ENCODE measurements around the gene GDF15. TPM values are rescaled to one million over a fixed set of nuclear protein-coding genes. Genes with fewer than 3 reads are reported as not detected.

GDF15 gene
- total and polyA plus RNA-seq, 2 experiments from 2014 or later = 12.6 to 19.8 TPM

GRCh38 chr19:18435842-18436670 lies 50.1 kb downstream of the GDF15 start:
- Mint-ChIP-seq H3K4me3 (peak overlapping the region; percentile 78), H3K36me3 (ENCODE audit: low read depth) (peaks cover 18% of the 10 kb centered on the region), H3K27me3 (ENCODE audit: insufficient read depth, low read depth, poor library complexity) (peaks cover 31% of the 10 kb centered on the region), H3K27ac (0 out of 2 replicates have a peak overlapping the region, but pooled peaks have one; percentile 13), H3K9me3 (no peaks in the 10 kb centered on the region), H3K4me1 (peaks cover 35% of the 10 kb centered on the region)
- ATAC-seq = no peak
- Histone ChIP-seq H2AFZ (no peak overlapping the region), H3K27me3 (ENCODE audit: insufficient read depth) (no peaks in the 10 kb centered on the region), H3K4me3 (peak overlapping the region; percentile 79), H3K79me2 (replicated peaks; ENCODE audit: insufficient read depth) (no peaks in the 10 kb centered on the region), H3K36me3 (ENCODE audit: insufficient read depth) (no peaks in the 10 kb centered on the region), H3K4me1 (ENCODE audit: insufficient read depth) (peaks cover 40% of the 10 kb centered on the region), H4K20me1 (replicated peaks; ENCODE audit: insufficient read depth) (peaks cover 3% of the 10 kb centered on the region), H3F3A (replicated peaks; ENCODE audit: low read depth) (peaks cover 33% of the 10 kb centered on the region; the same call in 1 of the 2 replicates), H3K27ac (ENCODE audit: low read depth) (no peak overlapping the region), H3K9me2 (ENCODE audit: insufficient read depth) (no peaks in the 10 kb centered on the region), H3K4me2 (peak overlapping the region; percentile 81; the same call in 1 of the 2 replicates)
- no peak for DNase-seq (ENCODE audit: low spot score)
- TF ChIP-seq REST (IDR thresholded peaks at IDR 0.05; ENCODE audit: unreplicated experiment) (no peak), ETS1 (IDR thresholded peaks at IDR 0.05) (no peak), EZH2 (IDR thresholded peaks at IDR 0.05; ENCODE audit: low read depth, unreplicated experiment) (no peak), ZNF462 (CRISPR knock-in tag; IDR thresholded peaks at IDR 0.05) (no peak), POLR2AphosphoS5 (IDR thresholded peaks at IDR 0.05; ENCODE audit: low read depth) (no peak)

Measured in GM23338 (cell line).